Measurements from ENCODE around the gene WDFY4.

Gene WDFY4

GRCh38 chr10:48805411-48805810, 120.7 kb downstream of the WDFY4 start:
- Histone ChIP-seq H3K27ac (replicated peaks; ENCODE audit: low read length) (no peak overlapping the region), H2AFZ (ENCODE audit: low read length) (peak overlapping the region; percentile 29), H3K4me2 (ENCODE audit: insufficient read depth, low read length, poor library complexity, severe bottlenecking) (no peak overlapping the region), H3K9me3 (replicated peaks in 1 of 2; ENCODE audit: control insufficient read depth in 2 of 2, insufficient read depth in 1 of 2, low read depth in 1 of 2, low read length in 2 of 2) (peaks cover 0 to 2% of the 10 kb centered on the region in 2 donors), H3K4me3 (ENCODE audit: low read length in 2 of 2) (no peak overlapping the region), H3K14ac (ENCODE audit: low read length) (no peak overlapping the region), H3K4ac (ENCODE audit: low read length) (no peak overlapping the region), H3K9ac (ENCODE audit: low read depth, low read length, poor library complexity) (no peak overlapping the region), H2BK12ac (ENCODE audit: low read length) (no peak overlapping the region), H2AK5ac (ENCODE audit: low read depth, low read length) (no peak overlapping the region), H2BK5ac (ENCODE audit: low read length) (no peak overlapping the region), H2BK120ac (ENCODE audit: low read depth, low read length) (no peak overlapping the region), H3K18ac (ENCODE audit: low read length) (peak overlapping the region; percentile 25), H4K91ac (ENCODE audit: low read depth, low read length, poor library complexity) (no peak overlapping the region), H3K23ac (ENCODE audit: low read depth, low read length, poor library complexity) (no peak overlapping the region), H3K4me1 (ENCODE audit: control insufficient read depth in 2 of 2, insufficient read depth in 1 of 2, low read depth in 1 of 2, low read length in 2 of 2) (peaks cover 0 to 6% of the 10 kb centered on the region in 2 donors), H3K27me3 (ENCODE audit: control insufficient read depth in 3 of 3, insufficient read depth in 3 of 3, low read depth in 1 of 3, low read length in 3 of 3) (no peaks in the 10 kb centered on the region), H3K36me3 (replicated peaks in 1 of 2; ENCODE audit: control insufficient read depth in 2 of 2, insufficient read depth in 2 of 2, low read length in 2 of 2) (no peaks in the 10 kb centered on the region), H3K79me1 (ENCODE audit: low read depth, low read length) (no peaks in the 10 kb centered on the region), H2BK15ac (ENCODE audit: low read length) (peak overlapping the region; percentile 87), H4K8ac (ENCODE audit: low read depth, low read length) (no peak overlapping the region)
- no CpG with 5 or more reads among the region's 1 CpG for WGBS, 2 donors (ENCODE audit: extremely low coverage in 2 of 2, insufficient read length in 2 of 2, insufficient replicate concordance in 1 of 2)
- no peak for DNase-seq (ENCODE audit: low spot score)

GRCh38 chr10:48805848-48806247, 121.2 kb downstream of the WDFY4 start:
- Histone ChIP-seq H4K8ac (ENCODE audit: low read depth, low read length) (no peak overlapping the region), H3K4ac (ENCODE audit: low read length) (no peak overlapping the region), H2BK5ac (ENCODE audit: low read length) (no peak overlapping the region), H3K9me3 (replicated peaks in 1 of 2; ENCODE audit: control insufficient read depth in 2 of 2, insufficient read depth in 1 of 2, low read depth in 1 of 2, low read length in 2 of 2) (peaks cover 0 to 2% of the 10 kb centered on the region in 2 donors), H3K79me1 (ENCODE audit: low read depth, low read length) (no peaks in the 10 kb centered on the region), H3K4me1 (ENCODE audit: control insufficient read depth in 2 of 2, insufficient read depth in 1 of 2, low read depth in 1 of 2, low read length in 2 of 2) (peaks cover 0 to 6% of the 10 kb centered on the region in 2 donors), H3K9ac (ENCODE audit: low read depth, low read length, poor library complexity) (no peak overlapping the region), H3K4me2 (ENCODE audit: insufficient read depth, low read length, poor library complexity, severe bottlenecking) (no peak overlapping the region), H3K4me3 (ENCODE audit: low read length in 2 of 2) (no peak overlapping the region), H3K23ac (ENCODE audit: low read depth, low read length, poor library complexity) (no peak overlapping the region), H3K18ac (ENCODE audit: low read length) (peak overlapping the region; percentile 11), H4K91ac (ENCODE audit: low read depth, low read length, poor library complexity) (no peak overlapping the region), H3K36me3 (replicated peaks in 1 of 2; ENCODE audit: control insufficient read depth in 2 of 2, insufficient read depth in 2 of 2, low read length in 2 of 2) (no peaks in the 10 kb centered on the region), H2BK12ac (ENCODE audit: low read length) (no peak overlapping the region), H2BK120ac (ENCODE audit: low read depth, low read length) (no peak overlapping the region), H3K27me3 (ENCODE audit: control insufficient read depth in 3 of 3, insufficient read depth in 3 of 3, low read depth in 1 of 3, low read length in 3 of 3) (no peaks in the 10 kb centered on the region), H3K27ac (replicated peaks; ENCODE audit: low read length) (no peak overlapping the region), H2BK15ac (ENCODE audit: low read length) (peak overlapping the region; percentile 87), H3K14ac (ENCODE audit: low read length) (no peak overlapping the region), H2AFZ (ENCODE audit: low read length) (no peak overlapping the region), H2AK5ac (ENCODE audit: low read depth, low read length) (no peak overlapping the region)
- no CpG with 5 or more reads among the region's 12 CpGs for WGBS, 2 donors (ENCODE audit: extremely low coverage in 2 of 2, insufficient read length in 2 of 2, insufficient replicate concordance in 1 of 2)
- no peak for DNase-seq (ENCODE audit: low spot score)

- no peak overlapping the region for H3K4me3 ChIP-seq (ENCODE audit: low read length in 2 of 2)
- H2AFZ ChIP-seq (ENCODE audit: low read length) = no peak overlapping the region
- no peak overlapping the region for H3K4ac ChIP-seq (ENCODE audit: low read length)
- H3K27me3 ChIP-seq (ENCODE audit: control insufficient read depth in 3 of 3, insufficient read depth in 3 of 3, low read depth in 1 of 3, low read length in 3 of 3) = no peaks in the 10 kb centered on the region
- no peak overlapping the region for H3K23ac ChIP-seq (ENCODE audit: low read depth, low read length, poor library complexity)
- H3K9me3 ChIP-seq (replicated peaks in 1 of 2; ENCODE audit: control insufficient read depth in 2 of 2, insufficient read depth in 1 of 2, low read depth in 1 of 2, low read length in 2 of 2) = peaks cover 0 to 2% of the 10 kb centered on the region in 2 donors
- no peaks in the 10 kb centered on the region for H3K36me3 ChIP-seq (replicated peaks in 1 of 2; ENCODE audit: control insufficient read depth in 2 of 2, insufficient read depth in 2 of 2, low read length in 2 of 2)
- no peak overlapping the region for H2BK12ac ChIP-seq (ENCODE audit: low read length)
- no peak overlapping the region for H2BK5ac ChIP-seq (ENCODE audit: low read length)
- WGBS, 2 donors (ENCODE audit: extremely low coverage in 2 of 2, insufficient read length in 2 of 2, insufficient replicate concordance in 1 of 2) = no CpG with 5 or more reads among the region's 4 CpGs
- H4K91ac ChIP-seq (ENCODE audit: low read depth, low read length, poor library complexity) = no peak overlapping the region
- no peak overlapping the region for H2AK5ac ChIP-seq (ENCODE audit: low read depth, low read length)
- H3K9ac ChIP-seq (ENCODE audit: low read depth, low read length, poor library complexity) = no peak overlapping the region
- DNase-seq (ENCODE audit: low spot score) = no peak
- no peak overlapping the region for H3K27ac ChIP-seq (replicated peaks; ENCODE audit: low read length)
- no peak overlapping the region for H3K14ac ChIP-seq (ENCODE audit: low read length)
- no peak overlapping the region for H3K4me2 ChIP-seq (ENCODE audit: insufficient read depth, low read length, poor library complexity, severe bottlenecking)
- no peaks in the 10 kb centered on the region for H3K79me1 ChIP-seq (ENCODE audit: low read depth, low read length)
- H4K8ac ChIP-seq (ENCODE audit: low read depth, low read length) = no peak overlapping the region
- H2BK120ac ChIP-seq (ENCODE audit: low read depth, low read length) = no peak overlapping the region
- peak overlapping the region; percentile 87 for H2BK15ac ChIP-seq (ENCODE audit: low read length)
- H3K4me1 ChIP-seq (ENCODE audit: control insufficient read depth in 2 of 2, insufficient read depth in 1 of 2, low read depth in 1 of 2, low read length in 2 of 2) = peaks cover 0 to 6% of the 10 kb centered on the region in 2 donors
- no peak overlapping the region for H3K18ac ChIP-seq (ENCODE audit: low read length)
These were observed 121.7 kb downstream of the WDFY4 start for GRCh38 chr10:48806342-48806741.

- H2AK5ac ChIP-seq (ENCODE audit: low read depth, low read length) = no peak overlapping the region
- no peak overlapping the region for H4K91ac ChIP-seq (ENCODE audit: low read depth, low read length, poor library complexity)
- no peak overlapping the region for H3K18ac ChIP-seq (ENCODE audit: low read length)
- H3K79me1 ChIP-seq (ENCODE audit: low read depth, low read length) = no peaks in the 10 kb centered on the region
- peaks cover 0 to 6% of the 10 kb centered on the region in 2 donors for H3K4me1 ChIP-seq (ENCODE audit: control insufficient read depth in 2 of 2, insufficient read depth in 1 of 2, low read depth in 1 of 2, low read length in 2 of 2)
- no peak overlapping the region for H4K8ac ChIP-seq (ENCODE audit: low read depth, low read length)
- no peak overlapping the region for H3K4me3 ChIP-seq (ENCODE audit: low read length in 2 of 2)
- no peaks in the 10 kb centered on the region for H3K27me3 ChIP-seq (ENCODE audit: control insufficient read depth in 3 of 3, insufficient read depth in 3 of 3, low read depth in 1 of 3, low read length in 3 of 3)
- H3K4ac ChIP-seq (ENCODE audit: low read length) = no peak overlapping the region
- no peak overlapping the region for H2BK12ac ChIP-seq (ENCODE audit: low read length)
- H2BK15ac ChIP-seq (ENCODE audit: low read length) = no peak overlapping the region
- peaks cover 0 to 2% of the 10 kb centered on the region in 2 donors for H3K9me3 ChIP-seq (replicated peaks in 1 of 2; ENCODE audit: control insufficient read depth in 2 of 2, insufficient read depth in 1 of 2, low read depth in 1 of 2, low read length in 2 of 2)
- H3K9ac ChIP-seq (ENCODE audit: low read depth, low read length, poor library complexity) = no peak overlapping the region
- H3K4me2 ChIP-seq (ENCODE audit: insufficient read depth, low read length, poor library complexity, severe bottlenecking) = no peak overlapping the region
- DNase-seq (ENCODE audit: low spot score) = no peak
- H3K27ac ChIP-seq (replicated peaks; ENCODE audit: low read length) = no peak overlapping the region
- WGBS, 2 donors (ENCODE audit: extremely low coverage in 2 of 2, insufficient read length in 2 of 2, insufficient replicate concordance in 1 of 2) = no CpG with 5 or more reads among the region's 2 CpGs
- H2AFZ ChIP-seq (ENCODE audit: low read length) = no peak overlapping the region
- no peak overlapping the region for H3K14ac ChIP-seq (ENCODE audit: low read length)
- H2BK120ac ChIP-seq (ENCODE audit: low read depth, low read length) = no peak overlapping the region
- H3K36me3 ChIP-seq (replicated peaks in 1 of 2; ENCODE audit: control insufficient read depth in 2 of 2, insufficient read depth in 2 of 2, low read length in 2 of 2) = no peaks in the 10 kb centered on the region
- H3K23ac ChIP-seq (ENCODE audit: low read depth, low read length, poor library complexity) = no peak overlapping the region
- H2BK5ac ChIP-seq (ENCODE audit: low read length) = no peak overlapping the region
These were observed 123.3 kb downstream of the WDFY4 start for GRCh38 chr10:48807791-48808470.
